Jurkat, Clone E6-1 (cell line): Measurements from ENCODE around the gene FAM193B.

Source experiments
- DNase-seq: peaks from one replicate; pipeline ENCODE4 v3.0.0-alpha.2; 2011; ENCODE audit warnings: low read depth, low spot score
- H3K4me3 ChIP-seq: 2 replicates; pipeline ENCODE4 v1.5.1; 2011; ENCODE audit warnings: mild to moderate bottlenecking, low read length, control low read depth, moderate library complexity

Gene FAM193B

GRCh38 chr5:177478711-177479646, 75.4 kb downstream of the FAM193B start:
- no peak overlapping the region for H3K4me3 ChIP-seq
- peak; percentile 42 for DNase-seq

- DNase-seq = no peak
- H3K4me3 ChIP-seq = no peak overlapping the region
These were observed 76.5 kb downstream of the FAM193B start for GRCh38 chr5:177477701-177478477.

GRCh38 chr5:177476531-177477233, 77.7 kb downstream of the FAM193B start:
- no peak for DNase-seq

GRCh38 chr5:177475563-177476427, 78.6 kb downstream of the FAM193B start:
- H3K4me3 ChIP-seq = no peak overlapping the region
- DNase-seq = no peak

More at GRCh38 chr5:177476531-177477233, 77.7 kb downstream of the FAM193B start:
- H3K4me3 ChIP-seq = no peak overlapping the region

- no peak for DNase-seq
- no peak overlapping the region for H3K4me3 ChIP-seq
These were observed 79.4 kb downstream of the FAM193B start for GRCh38 chr5:177474846-177475562.

GRCh38 chr5:177474002-177474476, 80.3 kb downstream of the FAM193B start:
- peak overlapping the region; percentile 32 for H3K4me3 ChIP-seq
- no peak for DNase-seq

GRCh38 chr5:177473443-177474001, 80.8 kb downstream of the FAM193B start, which contains the start of gene DBN1:
Gene DBN1 (minus strand): TSS chr5:177473634. CDS start chr5:177473521, 113 bp downstream.
- peak within 1 kb of the TSS; percentile 76 for H3K4me3 ChIP-seq
- DNase-seq = no peak

GRCh38 chr5:177472460-177473442, 81.6 kb downstream of the FAM193B start:
- peak; percentile 59 for DNase-seq
- peak overlapping the region; percentile 76 for H3K4me3 ChIP-seq

- H3K4me3 ChIP-seq = peak overlapping the region; percentile 76
- no peak for DNase-seq
These were observed 82.6 kb downstream of the FAM193B start for GRCh38 chr5:177471610-177472356.

- no peak for DNase-seq
- H3K4me3 ChIP-seq = no peak overlapping the region
These were observed 83.4 kb downstream of the FAM193B start for GRCh38 chr5:177470759-177471536.
